Activated CD4-positive, alpha-beta T cell treated with anti-CD3 and anti-CD28 coated beads, Interleukin-2, amount 10 ng/mL, durations not matched to agents 7 days and 5 days (primary cell): ENCODE measurements around the gene FGF6. TPM values are rescaled to one million over a fixed set of nuclear protein-coding genes. Genes with fewer than 3 reads are reported as not detected.
A peak's percentile ranks its signal among the peaks of the same experiment; 100 is the strongest.

ENCODE experiments used
- CTCF ChIA-PET: fragments of 350-600 bp; sonication (Branson Sonifier 250); formaldehyde crosslinking; loops from one replicate; lab custom pipeline; 2021; ENCODE audit warnings: antibody characterized with exemption; lab: Charles Lee
- POLR2A ChIA-PET: fragments of 350-600 bp; sonication (Branson Sonifier 250); formaldehyde crosslinking; loops from one replicate; lab custom pipeline; 2021; ENCODE audit warnings: antibody characterized with exemption; lab: Charles Lee
- DNase-seq: peaks from one replicate; pipeline ENCODE4 v3.0.0-alpha.2; 2020
- H3K27ac Mint-ChIP-seq: one replicate; pipeline ENCODE4 v1.8.0; 2021; ENCODE audit warnings: mild to moderate bottlenecking, moderate library complexity, mixed read lengths
- H3K27me3 Mint-ChIP-seq: one replicate; pipeline ENCODE4 v1.8.0; 2021; ENCODE audit warnings: mixed read lengths
- H3K36me3 Mint-ChIP-seq: one replicate; pipeline ENCODE4 v1.8.0; 2021; ENCODE audit warnings: low read depth, mixed read lengths
- H3K4me1 Mint-ChIP-seq: one replicate; pipeline ENCODE4 v1.8.0; 2021; ENCODE audit warnings: mixed read lengths
- H3K4me3 Mint-ChIP-seq: one replicate; pipeline ENCODE4 v1.8.0; 2021; ENCODE audit warnings: mild to moderate bottlenecking, moderate library complexity, mixed read lengths
- H3K9me3 Mint-ChIP-seq: one replicate; pipeline ENCODE4 v1.8.0; 2021; ENCODE audit warnings: mixed read lengths
- total RNA-seq, 2 experiments: library from RNA; stranded (reverse); gene quantifications; one replicate each; pipeline ENCODE4 v1.2.3, GENCODE V29; 2021

FGF6 gene
- total RNA-seq, 2 experiments from 2014 or later: not detected

DNA sequence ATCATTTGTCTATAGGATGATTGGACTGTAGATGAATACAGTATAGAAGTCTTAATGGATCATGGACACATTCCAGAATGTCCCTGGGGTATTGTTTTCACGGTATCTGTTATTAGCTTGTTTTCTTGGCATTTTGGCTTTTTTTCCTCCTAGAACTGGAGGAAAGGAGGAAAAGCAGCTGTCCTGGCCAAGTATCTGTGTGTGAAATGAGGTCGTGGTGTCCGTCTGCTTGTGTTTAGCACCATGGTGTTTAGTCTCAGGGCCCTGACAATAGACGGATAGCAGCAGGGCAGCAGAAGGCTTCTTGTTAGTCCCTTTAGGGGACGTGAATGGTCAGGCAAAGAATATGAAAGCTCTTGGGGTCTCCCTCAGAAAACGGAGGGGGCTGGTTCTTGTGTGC lies 21.2 kb downstream of the FGF6 start:
- H3K36me3 Mint-ChIP-seq: no peaks in the 10 kb centered on the region
- POLR2A ChIA-PET: no interaction called here

DNA sequence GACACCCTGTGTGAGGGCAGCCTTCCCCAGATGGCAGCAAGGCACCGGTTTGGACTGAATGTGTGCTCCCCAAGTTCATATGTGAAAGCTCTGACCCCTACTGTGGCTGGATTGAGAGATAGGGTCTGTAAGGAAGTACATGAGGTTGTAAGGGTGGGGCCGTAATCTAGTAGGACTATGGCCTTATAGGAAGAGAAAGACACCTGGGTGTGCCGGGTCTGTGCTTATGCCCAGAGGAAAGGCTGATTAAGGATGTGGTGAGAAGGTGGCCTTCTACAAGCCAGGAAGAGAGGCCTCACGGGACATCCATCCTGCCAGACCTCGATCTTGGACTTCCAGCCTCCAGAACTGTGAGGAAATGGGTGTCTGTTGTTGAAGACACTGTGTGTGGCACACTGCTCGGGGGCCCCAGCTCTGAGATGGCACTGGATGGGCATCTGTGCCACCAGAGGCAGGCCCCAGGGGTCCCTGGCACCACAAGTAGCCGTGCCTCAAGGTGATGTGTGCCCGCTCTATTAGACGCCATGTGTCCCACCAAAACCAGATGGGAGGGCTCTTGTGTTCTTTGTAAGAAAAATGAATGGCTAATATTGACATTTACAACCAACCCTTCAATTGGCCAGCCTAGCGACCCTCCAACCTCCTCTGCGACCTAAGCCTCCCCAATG lies 22.0 kb downstream of the FGF6 start:
- no peak overlapping the region for H3K4me3 Mint-ChIP-seq
- H3K9me3 Mint-ChIP-seq: no peaks in the 10 kb centered on the region
- DNase-seq: no peak
- POLR2A ChIA-PET: no interaction called here
- H3K27me3 Mint-ChIP-seq: peaks cover 4% of the 10 kb centered on the region
- CTCF ChIA-PET: interaction anchor here (0.6 to 1.6 kb wide), 2 partner anchors 18 to 1912 kb away, joined by 4 read pairs; no protein-coding TSS in a partner anchor
- peaks cover 5% of the 10 kb centered on the region for H3K4me1 Mint-ChIP-seq
- H3K36me3 Mint-ChIP-seq: no peaks in the 10 kb centered on the region
- no peak overlapping the region for H3K27ac Mint-ChIP-seq

More for the DNA sequence above, 21.2 kb downstream of the FGF6 start:
- Mint-ChIP-seq H3K4me1 (peaks cover 3% of the 10 kb centered on the region), H3K27me3 (no peaks in the 10 kb centered on the region), H3K4me3 (no peak overlapping the region), H3K27ac (no peak overlapping the region), H3K9me3 (no peaks in the 10 kb centered on the region)
- no peak for DNase-seq
- CTCF ChIA-PET: interaction anchor here (0.6 kb wide), 1 partner anchor 1911 kb away, joined by 4 read pairs; no protein-coding TSS in a partner anchor

DNA sequence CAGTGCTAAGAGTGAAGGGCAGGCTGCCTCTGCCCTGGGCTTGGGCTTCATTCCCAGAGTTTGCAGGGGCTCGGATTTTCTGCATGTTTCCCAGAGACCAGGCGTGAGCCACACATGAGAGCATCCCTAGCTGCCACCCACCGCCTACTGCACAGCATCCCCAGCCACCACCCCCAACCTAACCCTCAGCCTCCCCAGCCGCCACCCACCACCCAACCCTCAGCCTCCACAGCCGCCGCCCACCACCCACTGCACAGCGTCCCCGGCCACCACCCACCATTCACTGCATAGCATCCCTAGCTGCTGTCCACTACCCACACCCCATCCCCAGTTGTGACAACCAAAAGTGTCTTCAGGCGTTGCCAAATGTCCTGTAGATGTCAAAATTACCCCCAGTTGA lies 22.6 kb downstream of the FGF6 start:
- DNase-seq: no peak

DNA sequence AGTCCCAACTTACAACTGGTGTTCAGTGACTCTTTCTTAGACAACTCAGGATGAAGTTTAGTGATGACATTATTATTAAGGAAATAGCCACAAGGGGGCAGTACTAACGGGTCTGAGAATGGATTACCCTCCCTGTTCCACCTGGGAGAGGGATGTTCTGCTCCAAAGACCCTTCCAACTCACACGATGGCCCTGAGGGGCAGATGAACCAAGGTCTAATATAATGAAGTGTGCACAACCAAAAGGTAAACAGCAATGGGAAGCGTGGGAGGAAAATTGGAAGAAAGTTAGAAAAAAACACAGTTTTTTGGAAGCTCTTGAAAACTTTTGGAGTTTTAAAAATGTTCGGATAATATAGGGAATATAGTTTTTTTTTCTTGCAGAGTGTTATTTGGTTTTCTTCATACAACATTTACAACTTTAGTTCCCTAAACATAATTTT lies 24.0 kb downstream of the FGF6 start:
- DNase-seq: peak; percentile 39
- ChIA-PET CTCF (interaction anchor here (0.5 kb wide), 1 partner anchor 115 kb away, joined by 6 read pairs; no protein-coding TSS in a partner anchor), POLR2A (no interaction called here)
- no peak overlapping the region for H3K27ac Mint-ChIP-seq
- no peaks in the 10 kb centered on the region for H3K36me3 Mint-ChIP-seq
- H3K9me3 Mint-ChIP-seq: no peaks in the 10 kb centered on the region
- H3K27me3 Mint-ChIP-seq: peaks cover 7% of the 10 kb centered on the region
- no peak overlapping the region for H3K4me3 Mint-ChIP-seq
- peaks cover 5% of the 10 kb centered on the region for H3K4me1 Mint-ChIP-seq

More for the DNA sequence above, 22.6 kb downstream of the FGF6 start:
- Mint-ChIP-seq H3K27ac (no peak overlapping the region), H3K9me3 (no peaks in the 10 kb centered on the region), H3K36me3 (no peaks in the 10 kb centered on the region), H3K4me1 (peaks cover 5% of the 10 kb centered on the region), H3K27me3 (peaks cover 5% of the 10 kb centered on the region), H3K4me3 (no peak overlapping the region)
- ChIA-PET POLR2A (no interaction called here), CTCF (interaction anchor here (1.2 to 1.6 kb wide), 2 partner anchors 17 to 38 kb away, joined by 3 to 4 read pairs; no protein-coding TSS in a partner anchor)

DNA sequence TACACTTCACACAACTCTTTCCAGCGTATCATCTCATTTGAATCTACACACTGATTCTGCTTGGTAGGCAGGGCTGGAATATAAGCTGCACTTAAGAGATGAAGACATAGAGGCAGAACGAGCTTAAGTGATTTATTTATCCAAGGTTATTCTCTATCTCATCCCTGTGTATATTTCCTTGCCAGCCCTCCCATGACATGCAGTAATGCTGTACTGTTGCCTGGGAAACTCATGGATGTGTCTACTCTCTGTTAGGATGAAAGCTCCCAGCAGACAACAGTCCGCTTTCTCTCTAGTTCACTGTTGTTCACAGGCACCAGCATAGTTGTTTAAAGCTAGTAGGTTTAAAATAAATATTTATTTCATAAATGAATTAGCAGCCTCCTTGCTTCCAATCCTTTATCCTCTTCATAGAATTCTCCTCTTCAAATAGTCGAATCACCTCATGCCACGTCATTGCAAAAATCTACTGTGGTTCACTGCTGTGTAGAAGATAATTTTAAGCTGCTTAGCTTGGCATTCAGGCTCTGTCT lies 25.4 kb downstream of the FGF6 start:
- POLR2A ChIA-PET: no interaction called here
- no peak for DNase-seq

DNA sequence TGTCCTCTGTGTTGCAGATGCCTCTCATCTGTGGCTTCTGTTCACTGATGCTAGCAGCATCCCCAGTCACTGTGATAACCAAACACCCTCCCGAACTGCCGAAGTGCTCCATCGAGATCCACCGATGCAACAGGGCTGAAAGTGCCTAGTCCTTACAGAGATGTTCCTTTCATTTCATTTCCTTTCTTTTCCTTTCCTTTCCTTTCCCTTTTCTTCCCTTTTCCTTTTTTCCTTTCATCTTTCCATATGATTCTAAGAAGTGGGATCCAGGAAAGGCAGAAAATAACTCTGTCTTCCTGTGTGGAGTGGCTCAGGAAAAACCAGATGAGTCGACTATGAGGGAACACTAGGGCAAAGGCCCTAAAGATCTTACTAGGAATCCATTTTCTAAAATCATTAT lies 26.7 kb downstream of the FGF6 start:
- POLR2A ChIA-PET: no interaction called here
- no peak overlapping the region for H3K4me3 Mint-ChIP-seq
- peaks cover 12% of the 10 kb centered on the region for H3K27me3 Mint-ChIP-seq

More for the DNA sequence above, 25.4 kb downstream of the FGF6 start:
- Mint-ChIP-seq H3K27ac (no peak overlapping the region), H3K27me3 (peaks cover 12% of the 10 kb centered on the region), H3K4me3 (no peak overlapping the region), H3K9me3 (no peaks in the 10 kb centered on the region), H3K36me3 (no peaks in the 10 kb centered on the region), H3K4me1 (peaks cover 10% of the 10 kb centered on the region)
- CTCF ChIA-PET: no interaction called here

DNA sequence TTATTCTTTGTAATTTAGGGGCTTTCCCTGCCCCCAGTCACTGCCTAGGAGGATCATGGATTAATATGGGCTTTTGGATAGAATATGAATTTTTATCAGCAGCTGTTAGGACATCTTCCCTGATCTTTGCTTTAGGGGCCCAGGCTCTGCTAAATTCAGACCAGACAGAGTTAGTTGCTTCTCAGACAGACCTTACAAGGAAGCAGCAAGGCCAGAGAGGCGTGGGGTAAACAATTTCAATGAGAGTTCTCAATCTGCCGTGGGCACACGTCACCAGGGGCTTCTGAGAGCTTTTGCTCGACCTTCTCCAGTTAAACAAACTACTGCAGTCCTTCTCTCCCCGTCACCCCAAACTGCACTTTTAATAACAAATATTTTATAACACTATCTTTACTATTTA lies 27.7 kb downstream of the FGF6 start:
- no peak overlapping the region for H3K27ac Mint-ChIP-seq
- H3K27me3 Mint-ChIP-seq: peaks cover 17% of the 10 kb centered on the region
- no peaks in the 10 kb centered on the region for H3K36me3 Mint-ChIP-seq
- ChIA-PET POLR2A (no interaction called here), CTCF (interaction anchor here (0.7 kb wide), 1 partner anchor 102 kb away, joined by 3 read pairs; no protein-coding TSS in a partner anchor)
- no peaks in the 10 kb centered on the region for H3K9me3 Mint-ChIP-seq
- H3K4me3 Mint-ChIP-seq: no peak overlapping the region
- peaks cover 23% of the 10 kb centered on the region for H3K4me1 Mint-ChIP-seq
- no peak for DNase-seq

More for the DNA sequence above, 26.7 kb downstream of the FGF6 start:
- DNase-seq: no peak
- Mint-ChIP-seq H3K9me3 (no peaks in the 10 kb centered on the region), H3K27ac (no peak overlapping the region), H3K36me3 (no peaks in the 10 kb centered on the region), H3K4me1 (peaks cover 22% of the 10 kb centered on the region)
- CTCF ChIA-PET: no interaction called here

DNA sequence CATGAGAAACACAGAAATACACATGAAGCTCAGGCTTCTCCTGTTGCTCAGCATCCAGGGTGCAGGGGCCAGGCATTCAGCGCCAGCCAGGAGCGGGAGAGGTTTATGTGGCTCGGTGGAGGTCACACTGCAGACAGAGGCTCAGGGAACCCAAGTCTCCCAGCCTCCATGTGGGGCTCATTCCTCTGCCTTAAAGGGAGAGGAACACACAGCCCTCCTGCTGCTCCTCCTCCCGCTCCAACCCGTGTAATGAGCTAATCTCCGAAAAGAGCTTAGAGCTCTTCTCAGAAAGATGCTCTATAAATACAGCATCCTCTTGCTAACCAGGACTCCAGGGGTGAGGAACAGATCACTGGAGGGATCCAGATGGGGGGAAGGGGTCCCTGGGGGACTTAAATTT lies 28.2 kb downstream of the FGF6 start:
- ChIA-PET POLR2A (no interaction called here), CTCF (interaction anchor here (0.7 kb wide), 1 partner anchor 103 kb away, joined by 3 read pairs; no protein-coding TSS in a partner anchor)
- Mint-ChIP-seq H3K36me3 (no peaks in the 10 kb centered on the region), H3K27me3 (peaks cover 17% of the 10 kb centered on the region), H3K4me1 (peaks cover 23% of the 10 kb centered on the region), H3K9me3 (no peaks in the 10 kb centered on the region), H3K27ac (no peak overlapping the region), H3K4me3 (no peak overlapping the region)
- DNase-seq: no peak

DNA sequence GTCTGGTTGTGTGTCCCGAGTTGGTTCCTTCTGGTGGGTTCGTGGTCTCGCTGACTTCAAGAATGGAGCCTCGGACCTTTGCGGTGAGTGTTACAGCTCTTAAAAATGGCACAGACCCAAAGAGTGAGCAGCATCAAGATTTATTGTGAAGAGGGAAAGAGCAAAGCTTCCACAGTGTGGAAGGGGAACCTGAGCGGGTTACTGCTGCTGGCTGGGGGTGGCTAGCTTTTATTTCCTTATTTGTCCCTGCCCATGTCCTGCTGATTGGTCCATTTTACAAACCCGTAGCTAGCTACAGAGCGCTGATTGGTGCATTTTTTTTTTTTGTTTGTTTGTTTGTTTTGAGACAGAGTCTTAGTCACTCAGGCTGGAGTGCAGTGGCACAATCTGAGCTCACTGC lies 29.3 kb downstream of the FGF6 start:
- H3K27me3 Mint-ChIP-seq: peaks cover 25% of the 10 kb centered on the region
- H3K36me3 Mint-ChIP-seq: no peaks in the 10 kb centered on the region
- H3K9me3 Mint-ChIP-seq: no peaks in the 10 kb centered on the region
- H3K27ac Mint-ChIP-seq: no peak overlapping the region
- POLR2A ChIA-PET: interaction anchor here (1.2 kb wide), 1 partner anchor 13 kb away, joined by 4 read pairs; no protein-coding TSS in a partner anchor
- H3K4me3 Mint-ChIP-seq: no peak overlapping the region
- CTCF ChIA-PET: interaction anchor here (2.3 kb wide), 1 partner anchor 11 kb away, joined by 10 read pairs; no protein-coding TSS in a partner anchor
- no peak for DNase-seq
- H3K4me1 Mint-ChIP-seq: peaks cover 23% of the 10 kb centered on the region

DNA sequence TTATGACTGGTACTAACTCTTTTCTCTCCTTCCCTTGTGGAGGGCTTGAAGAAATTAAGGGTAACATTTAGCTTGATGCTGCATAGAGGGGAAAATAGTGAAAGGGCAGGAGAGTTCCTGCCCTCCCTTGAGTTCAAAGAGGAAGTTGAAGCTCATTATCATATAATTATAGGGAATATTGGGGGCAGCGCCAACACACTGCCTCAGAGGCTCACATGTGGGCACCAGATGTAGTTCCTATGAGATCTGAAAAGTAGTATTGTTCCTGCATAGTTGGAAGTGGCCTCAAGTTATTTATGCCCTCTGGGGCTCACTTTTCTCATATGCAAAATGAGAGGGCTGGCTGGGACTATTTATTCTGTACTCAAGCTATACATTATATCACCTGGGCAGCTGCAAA lies 33.1 kb downstream of the FGF6 start:
- peaks cover 21% of the 10 kb centered on the region for H3K27me3 Mint-ChIP-seq
- H3K27ac Mint-ChIP-seq: no peak overlapping the region
- H3K4me3 Mint-ChIP-seq: no peak overlapping the region
- POLR2A ChIA-PET: interaction anchor here (0.6 kb wide), 1 partner anchor 113 kb away, joined by 3 read pairs; no protein-coding TSS in a partner anchor
- no peaks in the 10 kb centered on the region for H3K9me3 Mint-ChIP-seq
- peaks cover 22% of the 10 kb centered on the region for H3K4me1 Mint-ChIP-seq
- DNase-seq: no peak
- CTCF ChIA-PET: interaction anchor here (1.0 to 1.1 kb wide), 2 partner anchors 15 to 30 kb away, joined by 3 read pairs; no protein-coding TSS in a partner anchor
- no peaks in the 10 kb centered on the region for H3K36me3 Mint-ChIP-seq

DNA sequence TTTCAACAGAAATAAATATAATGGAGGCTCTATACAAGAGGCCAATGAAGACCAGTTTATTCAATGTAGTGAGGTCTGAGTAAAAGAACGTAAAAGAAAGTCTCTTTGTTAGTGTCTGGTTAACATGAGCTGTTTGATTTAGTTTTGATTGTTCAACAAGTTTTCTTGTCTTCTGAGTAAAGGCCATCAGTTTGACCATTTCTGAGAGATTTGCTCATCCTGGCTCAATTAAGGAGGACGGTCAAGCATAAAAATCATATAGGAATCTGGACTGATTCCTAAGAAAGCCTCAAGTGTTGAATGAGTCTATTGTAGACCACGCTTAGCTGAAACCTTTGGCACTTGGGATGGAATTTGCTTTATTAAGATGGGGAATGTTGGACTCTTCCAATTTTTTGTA lies 33.6 kb downstream of the FGF6 start:
- peaks cover 22% of the 10 kb centered on the region for H3K4me1 Mint-ChIP-seq
- no peak overlapping the region for H3K4me3 Mint-ChIP-seq
- no peaks in the 10 kb centered on the region for H3K9me3 Mint-ChIP-seq
- ChIA-PET CTCF (interaction anchor here (1.0 to 1.1 kb wide), 2 partner anchors 15 to 30 kb away, joined by 3 read pairs; no protein-coding TSS in a partner anchor), POLR2A (interaction anchor here (0.6 kb wide), 1 partner anchor 113 kb away, joined by 3 read pairs; no protein-coding TSS in a partner anchor)
- H3K36me3 Mint-ChIP-seq: no peaks in the 10 kb centered on the region
- DNase-seq: no peak
- peaks cover 21% of the 10 kb centered on the region for H3K27me3 Mint-ChIP-seq
- H3K27ac Mint-ChIP-seq: no peak overlapping the region

DNA sequence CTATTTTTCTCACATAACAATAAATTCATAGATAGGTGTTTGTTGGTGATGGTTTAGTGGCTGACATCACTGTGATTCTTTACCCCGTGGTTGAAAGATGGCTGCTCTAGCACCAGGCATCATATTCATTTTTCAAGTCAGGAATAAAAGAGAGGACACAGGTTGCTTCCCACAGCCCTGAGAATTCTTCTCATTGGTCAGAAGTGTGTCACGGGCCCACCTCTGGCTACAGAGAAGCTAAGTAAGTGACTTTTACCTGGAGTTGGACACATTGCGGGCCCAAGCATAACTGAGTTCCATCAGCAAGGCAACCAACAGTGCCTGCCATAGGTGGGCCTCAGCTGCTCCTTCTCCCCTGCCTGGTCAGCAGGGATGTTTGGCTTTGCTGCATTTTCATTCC lies 38.5 kb downstream of the FGF6 start:
- H3K27me3 Mint-ChIP-seq: peaks cover 12% of the 10 kb centered on the region

More for the DNA sequence above, 38.5 kb downstream of the FGF6 start:
- Mint-ChIP-seq H3K9me3 (no peaks in the 10 kb centered on the region), H3K4me1 (no peaks in the 10 kb centered on the region), H3K27ac (no peak overlapping the region), H3K4me3 (no peak overlapping the region), H3K36me3 (no peaks in the 10 kb centered on the region)
- POLR2A ChIA-PET: no interaction called here
- DNase-seq: no peak
- CTCF ChIA-PET: interaction anchor here (0.6 to 0.9 kb wide), 3 partner anchors 45 to 1107 kb away, joined by 3 to 4 read pairs (median 3); no protein-coding TSS in a partner anchor
